ENCODE measurements around the gene SRA1.

Gene SRA1

DNA sequence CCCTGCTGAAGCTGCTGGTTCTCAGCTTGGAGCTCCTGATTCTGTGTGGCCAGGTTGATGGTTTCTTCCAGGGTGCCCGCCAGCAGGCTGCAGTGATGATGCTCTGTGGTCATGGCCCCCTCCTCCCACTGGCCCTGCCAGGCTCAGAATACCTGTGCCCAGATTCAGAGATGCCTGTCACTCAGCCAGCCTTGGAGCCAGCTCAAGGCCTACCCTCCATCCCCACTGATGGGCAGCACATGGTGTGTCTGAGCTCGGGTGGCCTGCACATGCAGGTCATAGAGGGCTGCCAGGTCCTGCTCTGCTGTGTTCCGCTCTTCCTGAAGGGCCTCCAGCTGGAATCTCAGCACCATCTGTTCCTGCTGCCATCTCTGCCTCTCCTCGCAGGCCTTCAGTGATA lies 12.8 kb upstream of the SRA1 start:
- DNase-seq: no peak

DNA sequence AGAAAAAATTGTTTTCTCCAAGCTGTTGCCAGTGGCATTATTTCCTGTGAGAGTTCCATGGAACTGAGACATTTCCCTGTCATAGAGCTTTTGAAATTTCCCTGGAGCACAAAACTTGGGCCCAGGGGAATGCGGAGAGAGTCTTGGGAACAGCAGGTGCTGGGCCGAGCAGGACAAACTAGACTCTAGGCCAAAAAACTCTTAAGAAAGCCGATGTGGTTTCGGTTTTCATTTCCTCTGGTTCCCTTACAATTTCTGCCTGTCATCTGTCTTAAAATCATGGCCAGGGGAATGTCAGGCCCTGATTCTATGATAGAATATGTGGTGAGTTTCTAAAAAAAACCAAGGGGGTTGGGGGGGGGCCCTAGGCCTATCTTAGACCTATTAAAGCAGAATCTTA lies 11.9 kb upstream of the SRA1 start:
- no peak for DNase-seq

DNA sequence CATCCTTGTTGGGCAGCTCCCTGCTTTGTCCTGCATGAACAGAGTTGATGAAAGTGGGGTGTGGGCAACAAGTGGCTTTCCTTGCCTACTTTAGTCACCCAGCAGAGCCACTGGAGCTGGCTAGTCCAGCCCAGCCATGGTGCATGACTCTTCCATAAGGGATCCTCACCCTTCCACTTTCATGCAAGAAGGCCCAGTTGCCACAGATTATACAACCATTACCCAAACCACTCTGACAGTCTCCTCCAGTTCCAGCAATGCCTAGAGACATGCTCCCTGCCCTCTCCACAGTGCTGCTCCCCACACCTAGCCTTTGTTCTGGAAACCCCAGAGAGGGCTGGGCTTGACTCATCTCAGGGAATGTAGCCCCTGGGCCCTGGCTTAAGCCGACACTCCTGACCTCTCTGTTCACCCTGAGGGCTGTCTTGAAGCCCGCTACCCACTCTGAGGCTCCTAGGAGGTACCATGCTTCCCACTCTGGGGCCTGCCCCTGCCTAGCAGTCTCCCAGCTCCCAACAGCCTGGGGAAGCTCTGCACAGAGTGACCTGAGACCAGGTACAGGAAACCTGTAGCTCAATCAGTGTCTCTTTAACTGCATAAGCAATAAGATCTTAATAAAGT lies 11.3 kb upstream of the SRA1 start:
- DNase-seq: no peak

DNA sequence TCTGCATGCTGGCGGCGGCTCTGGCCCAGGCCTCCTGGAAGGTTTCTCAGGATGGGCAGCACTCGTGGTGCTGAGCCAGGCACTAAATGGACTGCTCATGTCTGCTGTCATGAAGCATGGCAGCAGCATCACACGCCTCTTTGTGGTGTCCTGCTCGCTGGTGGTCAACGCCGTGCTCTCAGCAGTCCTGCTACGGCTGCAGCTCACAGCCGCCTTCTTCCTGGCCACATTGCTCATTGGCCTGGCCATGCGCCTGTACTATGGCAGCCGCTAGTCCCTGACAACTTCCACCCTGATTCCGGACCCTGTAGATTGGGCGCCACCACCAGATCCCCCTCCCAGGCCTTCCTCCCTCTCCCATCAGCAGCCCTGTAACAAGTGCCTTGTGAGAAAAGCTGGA lies 10.6 kb upstream of the SRA1 start:
- DNase-seq: no peak

DNA sequence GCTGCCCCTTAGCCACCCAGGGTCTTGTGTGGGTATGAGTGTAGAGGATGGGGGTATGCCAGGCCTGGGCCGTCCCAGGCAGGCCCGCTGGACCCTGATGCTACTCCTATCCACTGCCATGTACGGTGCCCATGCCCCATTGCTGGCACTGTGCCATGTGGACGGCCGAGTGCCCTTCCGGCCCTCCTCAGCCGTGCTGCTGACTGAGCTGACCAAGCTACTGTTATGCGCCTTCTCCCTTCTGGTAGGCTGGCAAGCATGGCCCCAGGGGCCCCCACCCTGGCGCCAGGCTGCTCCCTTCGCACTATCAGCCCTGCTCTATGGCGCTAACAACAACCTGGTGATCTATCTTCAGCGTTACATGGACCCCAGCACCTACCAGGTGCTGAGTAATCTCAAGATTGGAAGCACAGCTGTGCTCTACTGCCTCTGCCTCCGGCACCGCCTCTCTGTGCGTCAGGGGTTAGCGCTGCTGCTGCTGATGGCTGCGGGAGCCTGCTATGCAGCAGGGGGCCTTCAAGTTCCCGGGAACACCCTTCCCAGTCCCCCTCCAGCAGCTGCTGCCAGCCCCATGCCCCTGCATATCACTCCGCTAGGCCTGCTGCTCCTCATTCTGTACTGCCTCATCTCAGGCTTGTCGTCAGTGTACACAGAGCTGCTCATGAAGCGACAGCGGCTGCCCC lies 10.0 kb upstream of the SRA1 start:
- no peak for DNase-seq

DNA sequence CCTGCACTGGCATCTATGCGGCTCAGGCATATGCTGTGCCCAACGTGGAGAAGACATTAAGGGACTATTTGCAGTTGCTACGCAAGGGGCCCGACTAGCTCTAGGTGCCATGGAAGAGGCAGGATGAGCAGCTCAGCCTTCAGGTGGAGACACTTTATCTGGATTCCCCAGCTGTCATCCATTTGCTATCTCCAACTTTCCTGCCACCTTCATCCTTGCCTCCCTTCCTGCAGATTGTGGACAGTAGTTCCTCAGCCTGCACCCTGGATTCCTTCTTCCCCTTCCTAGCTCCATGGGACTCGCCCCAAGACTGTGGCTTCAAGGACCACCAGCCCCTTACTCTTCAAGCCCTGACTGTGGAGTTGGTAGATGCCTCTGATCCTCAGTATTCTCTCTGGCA lies 9.4 kb upstream of the SRA1 start:
- DNase-seq: no peak

DNA sequence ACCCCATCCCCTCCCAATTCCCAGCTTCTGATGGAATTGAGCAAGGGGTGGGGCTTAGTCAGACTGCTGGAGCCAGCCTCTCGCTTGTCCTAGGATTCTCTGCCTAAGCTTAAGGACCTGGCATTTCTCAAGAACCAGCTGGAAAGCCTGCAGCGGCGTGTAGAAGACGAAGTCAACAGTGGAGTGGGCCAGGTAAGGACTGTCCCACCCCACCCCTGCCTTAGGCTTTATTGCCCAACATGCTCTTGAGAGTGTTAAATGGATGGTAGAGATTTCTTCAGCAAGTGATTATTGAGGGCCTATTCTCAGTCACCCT lies 8.5 kb upstream of the SRA1 start:
- no peak for DNase-seq

DNA sequence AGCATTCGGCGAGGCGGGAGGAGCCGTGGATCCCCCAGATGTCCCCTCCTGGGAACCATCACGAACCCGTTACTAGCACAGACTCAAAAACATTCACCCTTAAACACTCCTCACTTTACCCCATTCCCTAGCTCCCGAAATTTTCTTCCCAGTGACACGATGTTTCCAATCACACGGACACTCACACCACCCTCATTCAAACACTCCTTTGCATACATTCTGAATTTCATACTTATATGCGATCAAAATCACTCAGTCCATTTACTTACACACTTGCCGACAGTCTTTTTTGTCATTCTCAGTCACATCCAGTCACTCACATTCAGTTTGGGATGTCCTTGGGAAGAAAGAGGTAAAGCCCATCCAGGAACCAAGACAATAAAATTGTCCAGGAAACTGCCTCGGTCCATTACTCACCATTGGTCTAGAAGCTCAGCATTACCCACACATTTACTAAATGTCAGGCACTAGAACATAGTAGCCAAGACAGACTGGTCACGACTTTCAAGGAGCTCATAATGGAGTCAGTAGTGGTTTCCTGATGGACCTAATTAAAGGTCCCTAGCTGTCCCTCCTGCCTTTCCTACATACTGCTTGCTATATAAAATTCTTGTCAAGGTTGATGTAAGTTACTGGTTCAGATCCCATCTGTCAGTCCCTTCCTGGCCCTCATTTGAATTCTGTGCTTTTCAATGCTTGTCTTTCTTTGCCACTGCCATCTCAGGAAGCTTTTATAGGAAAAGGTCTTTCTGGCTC lies 7.9 kb upstream of the SRA1 start:
- no peak for DNase-seq

DNA sequence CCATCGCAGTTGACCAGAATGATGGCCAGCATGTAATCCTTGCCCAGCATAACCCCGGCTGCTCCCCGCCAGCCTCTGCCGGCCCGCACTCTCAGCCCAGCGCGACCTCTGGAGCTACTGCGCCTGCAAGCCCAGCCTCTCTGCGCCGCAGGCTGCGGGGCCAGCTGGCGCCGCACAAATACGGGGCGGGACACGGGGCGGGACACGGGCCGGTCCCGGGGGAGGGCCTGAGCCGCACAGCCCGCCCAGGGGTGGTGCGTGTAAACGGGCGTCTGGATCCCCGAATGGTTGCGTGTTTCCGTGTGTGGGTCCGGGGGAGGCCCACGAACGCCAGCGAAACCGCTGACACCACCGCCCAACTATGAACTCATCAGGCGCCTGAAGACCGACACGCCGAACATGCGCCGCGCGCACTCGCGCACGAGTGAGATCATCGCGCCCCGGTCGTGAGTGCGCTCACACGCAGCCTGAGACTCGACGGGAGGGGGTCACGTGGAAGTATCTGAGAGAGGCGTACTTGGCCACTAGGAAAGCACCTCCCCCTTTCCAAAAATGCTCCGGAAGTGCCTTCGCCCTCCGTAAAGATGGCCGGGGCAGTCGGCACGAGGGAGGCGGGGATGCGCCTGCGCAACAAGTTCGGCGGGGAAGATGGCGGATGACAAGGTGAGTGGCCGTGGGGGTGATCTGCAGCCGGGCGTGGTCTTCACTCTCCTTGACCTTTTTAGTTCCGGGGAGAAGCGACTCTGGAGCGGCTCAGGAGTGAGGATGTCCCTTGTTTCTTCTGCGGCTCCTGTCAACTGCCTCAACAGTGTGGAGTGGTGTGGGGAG lies 7.1 kb upstream of the SRA1 start, which contains the start of the genes APBB3 and SLC35A4:
APBB3 (minus strand) TSS at position 403 of the 828 bp plus-strand sequence; CDS start at position 50, 353 bp downstream.
SLC35A4 (plus strand) TSS at position 633 of the 828 bp plus-strand sequence. CDS start 2,342 bp downstream, outside the sequence.
- DNase-seq: peak; percentile 88

DNA sequence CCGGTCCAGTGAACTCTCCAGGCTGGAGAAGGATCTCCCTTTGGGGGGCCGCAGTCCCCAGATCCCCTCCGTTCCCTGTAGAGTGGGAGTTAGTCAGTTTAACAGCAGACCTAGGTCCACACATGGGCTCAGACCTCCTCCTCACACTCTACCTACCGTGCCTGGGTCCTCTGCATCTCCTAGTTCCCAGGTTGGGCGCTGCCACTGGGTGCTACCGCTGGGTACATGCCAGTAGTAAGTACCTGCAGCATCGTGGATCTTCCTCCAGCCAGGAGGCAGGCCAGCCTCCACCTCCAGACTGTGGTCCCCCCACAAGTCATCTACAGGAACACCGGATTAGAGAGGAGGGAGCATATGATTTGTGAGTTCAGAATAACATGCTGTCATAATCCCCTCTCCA lies 6.3 kb upstream of the SRA1 start:
- no peak for DNase-seq

DNA sequence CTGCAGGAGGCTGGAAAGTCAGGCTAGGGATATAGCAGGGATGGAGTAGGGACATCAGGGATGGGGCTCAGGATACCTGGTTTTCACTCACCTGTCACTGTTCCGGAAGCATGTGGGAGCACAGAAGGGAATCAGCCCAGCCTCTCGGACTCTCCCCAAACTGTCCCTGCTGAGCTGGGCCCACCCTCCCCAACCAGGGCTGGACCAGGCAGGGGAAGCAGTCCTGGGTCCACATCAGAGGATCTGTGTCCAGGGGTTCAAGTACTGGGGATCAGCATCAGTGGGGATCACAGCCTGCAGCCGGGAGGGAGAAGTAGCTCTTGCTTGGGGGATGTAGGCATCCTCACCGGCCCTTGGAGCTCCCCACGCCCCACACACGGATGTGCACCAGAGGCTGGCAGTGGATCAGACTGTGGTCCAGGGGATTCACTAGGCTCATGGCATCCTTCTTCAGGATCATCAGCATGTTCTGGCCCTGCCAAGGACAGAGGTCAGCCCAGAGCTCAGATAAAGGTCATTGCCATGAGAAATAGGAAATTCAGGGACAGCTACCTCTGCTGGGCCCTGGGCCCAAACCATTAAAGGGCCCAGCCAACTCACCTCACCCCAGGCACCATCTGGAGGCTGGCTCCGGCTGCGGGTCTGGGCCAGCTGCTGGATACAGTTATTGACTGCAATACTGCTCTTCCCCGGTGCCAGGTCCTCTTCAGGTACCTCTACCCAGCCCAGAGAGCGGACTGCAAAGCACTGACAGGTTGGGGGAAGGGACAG lies 4.7 kb upstream of the SRA1 start:
- no peak for DNase-seq

DNA sequence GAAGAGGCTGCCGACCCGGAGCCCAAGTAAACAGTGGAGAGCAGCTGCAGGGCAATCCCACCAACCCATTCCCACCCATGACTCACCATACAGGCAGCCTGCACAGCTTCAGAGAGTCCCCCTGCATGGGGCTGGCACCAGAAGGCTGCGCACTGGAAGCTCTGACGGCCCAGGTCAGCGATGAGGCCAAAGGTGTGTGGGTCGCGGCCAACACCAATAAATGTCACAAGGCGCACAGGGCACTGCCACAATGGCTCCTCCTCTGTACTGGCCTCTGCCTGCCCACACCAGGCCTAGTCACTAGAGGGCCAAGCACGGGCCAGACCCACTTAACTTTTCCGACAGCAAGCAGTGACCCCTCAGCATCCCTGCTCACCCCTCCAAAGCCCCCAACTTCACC lies 3.0 kb upstream of the SRA1 start:
- DNase-seq: no peak

DNA sequence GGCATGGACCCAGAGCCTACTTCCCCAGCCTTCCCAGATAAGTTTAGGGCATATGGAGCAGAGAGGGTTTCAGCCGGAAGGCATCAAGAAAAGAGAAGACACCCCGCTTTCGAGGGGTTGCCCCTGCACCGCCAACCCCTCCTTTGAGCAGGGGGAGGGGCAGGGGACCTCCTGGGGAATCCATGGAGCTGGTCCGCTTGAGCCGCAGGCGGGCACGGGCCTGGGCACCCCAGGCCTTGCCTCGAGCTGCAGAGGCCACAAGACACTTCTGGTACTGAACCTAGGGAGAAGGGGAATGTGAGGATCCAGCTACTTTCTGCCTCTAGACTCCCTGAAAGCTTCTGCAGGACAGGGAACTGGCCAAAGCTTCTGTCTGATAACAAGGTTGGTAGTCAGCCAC lies 1.3 kb upstream of the SRA1 start:
- DNase-seq: no peak

DNA sequence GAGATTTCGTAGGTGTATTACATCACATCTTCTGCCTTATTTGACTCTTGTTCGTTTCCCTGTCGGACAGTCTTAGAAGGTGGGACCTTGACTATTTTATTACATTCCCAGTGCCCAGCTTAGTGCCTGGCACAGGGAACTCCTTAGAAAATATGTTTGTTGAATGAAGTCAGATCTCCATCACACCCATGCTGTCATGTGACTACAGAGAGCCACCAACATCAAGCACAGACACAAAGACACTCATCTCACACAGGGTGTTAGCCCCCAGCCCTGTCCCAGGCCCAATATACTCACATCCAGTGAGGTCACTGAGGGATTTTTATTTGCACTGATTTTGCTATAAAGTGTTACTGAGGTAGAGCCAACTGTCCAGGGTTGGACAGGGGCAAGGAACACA lies 692 bp upstream of the SRA1 start:
- no peak for DNase-seq

DNA sequence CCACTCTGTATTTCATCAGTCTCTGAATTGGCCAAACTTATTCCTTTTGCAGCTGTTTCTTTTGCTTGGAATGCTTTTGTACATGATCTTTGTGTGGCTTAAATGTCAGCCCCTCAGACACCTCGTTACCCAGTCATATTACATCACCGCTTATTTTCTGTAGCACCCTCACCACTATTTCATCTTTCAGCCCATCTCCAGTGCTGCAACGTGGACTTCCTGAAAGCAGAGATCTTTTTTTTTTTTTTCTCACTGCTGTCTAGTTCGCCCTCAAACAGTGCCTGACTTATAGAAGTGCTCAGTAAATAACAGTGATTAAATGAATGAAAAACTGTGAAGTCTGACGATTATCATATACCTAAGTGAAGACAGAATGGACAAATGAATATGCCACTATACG lies 835 bp downstream of the SRA1 start:
- DNase-seq: no peak

DNA sequence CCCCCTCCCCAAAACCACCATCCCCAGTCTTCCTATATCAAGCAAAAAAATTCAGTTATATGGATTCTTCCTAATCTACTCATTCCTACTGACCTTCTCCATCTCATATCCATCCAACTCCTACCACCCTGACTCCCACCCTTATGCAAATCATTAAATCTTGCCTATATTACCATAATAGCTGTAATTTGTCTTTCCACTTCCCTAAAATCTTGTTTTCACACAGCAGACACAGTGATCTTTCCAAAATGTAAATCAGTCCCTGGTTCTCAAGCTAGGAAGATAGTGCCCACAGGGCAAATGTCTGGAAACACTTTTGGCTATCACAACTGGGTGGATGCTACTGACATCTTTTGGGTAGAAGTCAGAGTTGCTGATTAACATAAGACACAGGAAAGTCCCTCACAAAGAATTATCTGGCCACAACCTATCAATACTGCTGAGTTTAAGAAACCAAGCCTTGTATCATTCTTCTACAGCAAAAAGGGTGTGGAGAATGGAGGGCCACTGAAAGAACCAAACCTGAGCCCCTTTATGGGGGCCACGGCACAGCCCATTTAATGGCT lies 1.4 kb downstream of the SRA1 start:
- DNase-seq: no peak

DNA sequence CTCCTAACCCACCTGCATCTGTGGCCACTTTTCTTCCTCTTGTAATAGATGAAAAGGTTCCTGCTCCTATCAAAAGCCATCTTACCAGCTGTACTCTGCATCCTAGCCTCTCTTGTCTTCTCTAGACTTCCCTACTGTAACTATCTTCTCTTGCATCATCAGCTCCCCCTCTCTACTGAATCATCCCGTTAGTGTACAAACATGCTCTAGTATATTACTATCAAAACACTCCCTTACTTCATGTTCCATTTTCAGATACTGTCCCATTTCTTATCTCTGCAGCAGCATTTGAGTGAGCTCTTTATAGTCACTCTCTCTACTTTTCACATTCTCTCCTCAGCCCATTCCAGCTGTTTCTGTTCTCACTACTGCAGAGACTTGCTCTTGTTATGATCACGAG lies 2.8 kb downstream of the SRA1 start:
- DNase-seq: no peak

DNA sequence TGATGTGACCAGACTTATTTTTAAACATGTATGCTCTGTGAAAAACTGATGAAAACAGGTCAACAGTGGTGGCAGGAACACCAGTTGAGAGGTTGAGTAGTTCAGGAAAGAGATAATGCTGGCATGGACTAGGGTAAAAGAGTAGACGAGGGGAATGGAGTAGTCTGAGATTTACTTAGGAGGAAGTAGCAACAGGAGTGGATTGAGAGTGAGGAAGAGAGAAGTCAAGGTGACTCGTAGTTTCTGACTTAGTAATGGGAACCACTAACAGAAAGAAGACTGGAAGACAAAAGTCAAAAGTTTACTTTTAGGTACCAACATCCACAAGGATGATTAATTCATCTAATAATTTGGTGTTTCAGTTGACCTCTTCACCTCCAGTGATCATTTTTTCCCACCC lies 3.6 kb downstream of the SRA1 start:
- no peak for DNase-seq

DNA sequence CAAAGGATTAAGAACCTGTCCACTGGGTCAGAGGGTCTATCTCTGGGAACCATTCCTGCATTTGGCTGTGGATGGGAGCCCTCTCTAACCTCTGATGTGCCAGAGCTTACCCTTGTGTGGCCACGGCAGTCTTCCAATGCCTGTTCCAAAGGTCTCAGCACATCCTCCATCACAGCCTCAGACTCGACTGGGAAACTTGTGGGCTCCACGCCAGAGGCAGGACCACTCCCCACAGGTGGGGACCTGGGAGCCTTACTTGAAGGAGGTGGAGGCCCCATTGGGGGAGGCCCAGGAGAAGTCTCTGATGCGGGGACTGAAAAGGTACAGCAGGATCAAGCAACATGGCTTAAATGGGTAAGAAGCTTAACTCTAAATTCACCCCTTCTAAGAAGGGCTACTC lies 5.4 kb downstream of the SRA1 start:
- no peak for DNase-seq

DNA sequence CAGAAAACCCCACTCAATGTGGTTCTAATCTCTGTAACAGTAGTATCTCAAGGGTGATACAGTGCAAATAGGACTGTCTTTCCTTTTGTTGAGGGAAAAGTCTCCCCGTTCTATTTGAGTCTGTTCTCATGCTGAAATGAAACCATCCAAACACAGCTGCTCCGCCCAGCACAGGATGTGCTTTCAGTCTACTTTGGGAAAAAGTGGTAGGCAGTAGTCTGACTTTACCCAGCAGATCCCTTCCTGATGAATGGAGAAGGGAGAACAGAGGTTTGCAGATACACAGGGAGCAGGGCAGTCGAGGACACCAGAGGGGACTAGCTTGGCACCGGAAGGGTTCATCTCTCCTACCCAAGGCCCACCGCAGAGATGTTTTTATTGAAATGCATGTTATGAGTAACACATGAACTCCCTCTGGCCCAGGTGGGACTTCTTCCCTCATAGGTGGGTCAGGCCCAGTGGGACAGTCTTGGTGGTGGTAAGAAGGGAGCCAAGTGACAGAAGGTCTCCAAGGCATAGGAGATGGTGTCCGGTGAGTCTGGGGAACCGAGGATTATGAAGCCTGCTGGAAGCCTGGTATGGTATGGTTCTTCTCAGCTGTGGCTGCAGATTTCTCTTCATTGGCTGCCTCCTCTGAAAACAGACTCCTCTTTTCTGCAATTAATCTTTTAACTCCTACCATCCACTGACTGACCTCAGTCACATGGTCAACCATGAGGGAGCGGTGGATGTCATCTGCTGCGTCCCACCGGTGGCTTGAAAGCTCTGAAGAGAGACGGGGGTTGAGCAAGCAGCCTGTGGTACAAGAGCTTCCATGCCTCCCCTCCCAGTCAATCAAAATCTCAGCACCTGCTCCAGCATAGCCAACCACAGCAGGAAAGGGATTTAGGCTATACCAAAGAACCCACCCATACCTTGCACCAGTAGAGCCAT lies 6.9 kb downstream of the SRA1 start:
- DNase-seq: no peak
